ENCODE data around the gene UPK3A.

- no peak for TF ChIP-seq CTCF (IDR thresholded peaks at IDR 0.05)
- no peak for TF ChIP-seq POLR2A (IDR thresholded peaks at IDR 0.05)
- TF ChIP-seq POLR2AphosphoS5 (IDR thresholded peaks at IDR 0.05; ENCODE audit: insufficient read depth in 1 of 2, low read depth in 1 of 2), result no peak
These were observed 59.6 kb downstream of the UPK3A start for GRCh38 chr22:45344334-45344733.
